H4 (cell line): ENCODE results near the gene NPM3. TPM values are rescaled to one million over a fixed set of nuclear protein-coding genes. Genes with fewer than 3 reads are reported as not detected.

Experiments used
- DNase-seq: peaks from one replicate; pipeline ENCODE4 v3.0.0-alpha.2; 2015; ENCODE audit warnings: low spot score
- total RNA-seq: library from RNA; depleted of rRNA; stranded (reverse); fragments of >200 nt; shearing (Covaris generic); gene quantifications from 2 replicates; pipeline ENCODE4 v1.2.3, GENCODE V29; 2014; rRNA removed

The NPM3 gene
- total RNA-seq, 1 experiment from 2014 or later, result 99.4 TPM

GRCh38 chr10:101759309-101760247 is 23.7 kb downstream of the NPM3 start:
- DNase-seq, result no peak

GRCh38 chr10:101758858-101759257 is 24.4 kb downstream of the NPM3 start:
- no peak for DNase-seq

GRCh38 chr10:101752241-101752640 is 31.0 kb downstream of the NPM3 start:
- no peak for DNase-seq

GRCh38 chr10:101749047-101750016 is 33.9 kb downstream of the NPM3 start:
- DNase-seq, result no peak

GRCh38 chr10:101748496-101748895 is 34.8 kb downstream of the NPM3 start:
- no peak for DNase-seq

- no peak for DNase-seq
These were observed 38.1 kb downstream of the NPM3 start for GRCh38 chr10:101745074-101745696.

GRCh38 chr10:101744267-101744666 is 39.0 kb downstream of the NPM3 start:
- no peak for DNase-seq

- DNase-seq, result no peak
These were observed 41.3 kb downstream of the NPM3 start for GRCh38 chr10:101741938-101742337.

GRCh38 chr10:101736666-101737065 is 46.6 kb downstream of the NPM3 start:
- no peak for DNase-seq

GRCh38 chr10:101732096-101732495 is 51.1 kb downstream of the NPM3 start:
- no peak for DNase-seq

Other genes with a start within 250 kb of the NPM3 start
- gene POLL, start 195.2 kb downstream of the NPM3 start, total RNA-seq, result 2.7 and 5.8 TPM in 2 replicates
- gene DPCD, start 195.1 kb downstream of the NPM3 start, total RNA-seq, result 35.6 and 62.3 TPM in 2 replicates
- 7.1 and 7.7 TPM in 2 replicates for gene FBXW4, start 88.3 kb downstream of the NPM3 start, total RNA-seq
- not detected in 2 replicates for gene FGF8, start 7.3 kb downstream of the NPM3 start, total RNA-seq
- gene OGA, start 35.0 kb upstream of the NPM3 start, total RNA-seq, result 42.8 and 45.3 TPM in 2 replicates
- gene KCNIP2, start 60.4 kb upstream of the NPM3 start, total RNA-seq, result not detected in 2 replicates